Sigmoid colon (tissue), 7 donors: ENCODE results near the gene C5. TPM values are rescaled to one million over a fixed set of nuclear protein-coding genes. Genes with fewer than 3 reads are reported as not detected.

Experiments used
- DNase-seq: peaks from one replicate; pipeline ENCODE4 v3.0.0-alpha.2; 2019
- H3K27ac ChIP-seq, 4 donors: fragments of 200-600 bp; sonication (generic); one replicate each; pipeline ENCODE4 v1.5.1; 2016 to 2019; ENCODE audit warnings: mild to moderate bottlenecking in 1 of 4
- H3K27me3 ChIP-seq, 3 donors: fragments of 200-600 bp; sonication (generic); one replicate each; pipeline ENCODE4 v1.5.1; 2019; ENCODE audit warnings: mild to moderate bottlenecking in 1 of 3
- H3K36me3 ChIP-seq, 4 donors: fragments of 200-600 bp; sonication (generic); one replicate each; pipeline ENCODE4 v1.5.1; 2016 to 2019
- H3K4me1 ChIP-seq, 4 donors: fragments of 200-600 bp; sonication (generic); one replicate each; pipeline ENCODE4 v1.5.1; 2017 to 2019
- H3K4me3 ChIP-seq, 4 donors: fragments of 200-600 bp; sonication (generic); one replicate each; pipeline ENCODE4 v1.5.1; 2017 to 2019; ENCODE audit warnings: mild to moderate bottlenecking in 2 of 4, moderate library complexity in 1 of 4
- H3K9me3 ChIP-seq, 4 donors: fragments of 200-600 bp in 3 of 4; sonication (generic) in 3 of 4; one replicate each; pipeline versions ENCODE4 v1.5.1 to v1.6.1; 2013 to 2019
- CTCF ChIP-seq, 4 experiments: fragments of 450-650 bp in 3 of 4; fragments of 200-600 bp in 1 of 4; IDR thresholded peaks; one replicate each; pipeline ENCODE4 v1.5.1; 2016 to 2019; ENCODE audit warnings: antibody characterized with exemption in 4 of 4, mild to moderate bottlenecking in 3 of 4, moderate library complexity in 2 of 4
- EP300 ChIP-seq, 4 donors: sonication (generic); formaldehyde crosslinking; IDR thresholded peaks; one replicate each; pipeline ENCODE4 v1.6.1; 2017; ENCODE audit warnings: antibody characterized with exemption in 4 of 4
- POLR2A ChIP-seq, 2 donors: fragments of 450-650 bp; IDR thresholded peaks; one replicate each; pipeline ENCODE4 v1.6.1; 2016; ENCODE audit warnings: antibody characterized with exemption in 2 of 2, mild to moderate bottlenecking in 2 of 2, moderate library complexity in 2 of 2
- POLR2AphosphoS5 ChIP-seq, 4 donors: sonication (generic); formaldehyde crosslinking; IDR thresholded peaks; one replicate each; pipeline ENCODE4 v1.6.1; 2017; ENCODE audit warnings: antibody characterized with exemption in 4 of 4
- WGBS, 2 donors: extraction: QIAGEN DNeasy Blood & Tissue Kit; methylation state at CpG; one replicate each; pipeline ENCODE4 v1.1.7; 2013; 5-methylcytosine and 5-hydroxymethylcytosine counted together
- intact Hi-C: fragments of 100-400 bp; cut with DNase I; formaldehyde crosslinking; loops from one replicate; pipeline ENCODE4 v1.15.1; 2023
- polyA plus RNA-seq, 3 donors: library from polyadenylated mRNA; stranded (reverse); fragments of 200-250 nt; gene quantifications; one replicate each; pipeline ENCODE4 v1.2.3, GENCODE V29; 2013
- total RNA-seq, 4 donors: library from RNA; depleted of rRNA; stranded (reverse); fragments of >200 nt; gene quantifications; one replicate each; pipeline ENCODE4 v1.1.0, GENCODE V29; 2016
- donor health status: healthy with polysubstance abuse.
- donor health status: Bipolar disorder and iron deficiency.
- donor health status: healthy.

Gene C5
- total and polyA plus RNA-seq, 7 donors: under 0.01 to 6.4 (median 4.6) TPM

- Histone ChIP-seq H3K4me1 (peaks cover 0 to 11% (median 10%) of the 10 kb centered on the region in 4 donors), H3K27me3 (no peaks in the 10 kb centered on the region), H3K4me3 (no peak overlapping the region), H3K27ac (no peak overlapping the region), H3K36me3 (peaks cover 0 to 6% (median 0%) of the 10 kb centered on the region in 4 donors), H3K9me3 (no peaks in the 10 kb centered on the region)
- no peak for TF ChIP-seq POLR2AphosphoS5 (IDR thresholded peaks at IDR 0.05)
- TF ChIP-seq POLR2A (IDR thresholded peaks at IDR 0.05): no peak
- TF ChIP-seq EP300 (IDR thresholded peaks at IDR 0.05): no peak
- no peak for TF ChIP-seq CTCF (IDR thresholded peaks at IDR 0.05)
- 81 to 90% methylated on average over 2 of the region's 2 CpGs for WGBS, 2 donors
- intact Hi-C loops: no loop called here
- DNase-seq: no peak
Observed at GRCh38 chr9:120947222-120947621, 102.9 kb downstream of the C5 start.

GRCh38 chr9:120946259-120946658, 103.8 kb downstream of the C5 start:
- Histone ChIP-seq H3K4me3 (no peak overlapping the region), H3K9me3 (no peaks in the 10 kb centered on the region), H3K27me3 (no peaks in the 10 kb centered on the region), H3K4me1 (peaks cover 0 to 21% (median 20%) of the 10 kb centered on the region in 4 donors), H3K27ac (no peak overlapping the region), H3K36me3 (no peaks in the 10 kb centered on the region)
- DNase-seq: no peak
- intact Hi-C loops: no loop called here
- TF ChIP-seq EP300 (IDR thresholded peaks at IDR 0.05) (no peak), CTCF (IDR thresholded peaks at IDR 0.05) (no peak), POLR2A (IDR thresholded peaks at IDR 0.05) (no peak), POLR2AphosphoS5 (IDR thresholded peaks at IDR 0.05) (no peak)
- WGBS, 2 donors: 82 to 85% methylated on average over 3 of the region's 3 CpGs

- intact Hi-C loops: no loop called here
- Histone ChIP-seq H3K36me3 (no peaks in the 10 kb centered on the region), H3K27me3 (no peaks in the 10 kb centered on the region), H3K27ac (no peak overlapping the region), H3K4me3 (no peak overlapping the region), H3K9me3 (no peaks in the 10 kb centered on the region), H3K4me1 (peaks cover 0 to 25% (median 23%) of the 10 kb centered on the region in 4 donors)
- DNase-seq: no peak
- no peak for TF ChIP-seq EP300 (IDR thresholded peaks at IDR 0.05)
- no peak for TF ChIP-seq CTCF (IDR thresholded peaks at IDR 0.05)
- no peak for TF ChIP-seq POLR2AphosphoS5 (IDR thresholded peaks at IDR 0.05)
- no peak for TF ChIP-seq POLR2A (IDR thresholded peaks at IDR 0.05)
- WGBS, 2 donors: 87 to 89% methylated on average over 3 of the region's 3 CpGs
Observed at GRCh38 chr9:120944948-120945347, 105.1 kb downstream of the C5 start.

GRCh38 chr9:120944434-120944843, 105.6 kb downstream of the C5 start:
- TF ChIP-seq POLR2A (IDR thresholded peaks at IDR 0.05) (no peak), CTCF (IDR thresholded peaks at IDR 0.05) (no peak), EP300 (IDR thresholded peaks at IDR 0.05) (no peak), POLR2AphosphoS5 (IDR thresholded peaks at IDR 0.05) (no peak)
- no peak for DNase-seq
- H3K4me3 ChIP-seq: no peak overlapping the region
- H3K4me1 ChIP-seq: peaks cover 0 to 25% (median 23%) of the 10 kb centered on the region in 4 donors
- no peaks in the 10 kb centered on the region for H3K9me3 ChIP-seq
- H3K27me3 ChIP-seq: no peaks in the 10 kb centered on the region
- intact Hi-C loops: no loop called here
- no peak overlapping the region for H3K27ac ChIP-seq
- no peaks in the 10 kb centered on the region for H3K36me3 ChIP-seq
- 82 to 89% methylated on average over 4 of the region's 4 CpGs for WGBS, 2 donors
